ENCODE measurements around the gene TAL1.
"Not testable (repeated sequence)": the region's sequence is repeated elsewhere in the genome, so short reads cannot be mapped to it uniquely, and the experiment has no call there.

The TAL1 gene

GRCh38 chr1:47212636-47213229, 19.3 kb downstream of the TAL1 start:
- DNase-seq (ENCODE audit: low spot score), result no peak

- DNase-seq (ENCODE audit: low spot score), result no peak
These were observed 20.2 kb downstream of the TAL1 start for GRCh38 chr1:47211796-47212269.

- DNase-seq (ENCODE audit: low spot score), result no peak
These were observed 21.4 kb downstream of the TAL1 start for GRCh38 chr1:47210666-47211065.

- no peak for DNase-seq (ENCODE audit: low spot score)
These were observed 22.2 kb downstream of the TAL1 start for GRCh38 chr1:47209725-47210325.

GRCh38 chr1:47209091-47209490, 22.9 kb downstream of the TAL1 start:
- DNase-seq (ENCODE audit: low spot score), result no peak

- no peak for DNase-seq (ENCODE audit: low spot score)
These were observed 23.6 kb downstream of the TAL1 start for GRCh38 chr1:47208374-47208850.

- DNase-seq (ENCODE audit: low spot score), result no peak
These were observed 24.1 kb downstream of the TAL1 start for GRCh38 chr1:47207803-47208373.

- DNase-seq (ENCODE audit: low spot score), result no peak
These were observed 26.1 kb downstream of the TAL1 start for GRCh38 chr1:47205918-47206317.

- not testable (repeated sequence) for DNase-seq (ENCODE audit: low spot score)
These were observed 28.5 kb downstream of the TAL1 start for GRCh38 chr1:47203504-47203903.

- no peak for DNase-seq (ENCODE audit: low spot score)
These were observed 30.8 kb downstream of the TAL1 start for GRCh38 chr1:47201179-47201578.

GRCh38 chr1:47198214-47198613, 33.8 kb downstream of the TAL1 start:
- DNase-seq (ENCODE audit: low spot score), result no peak

- DNase-seq (ENCODE audit: low spot score), result no peak
These were observed 35.4 kb downstream of the TAL1 start for GRCh38 chr1:47196622-47197021.

- not testable (repeated sequence) for DNase-seq (ENCODE audit: low spot score)
These were observed 36.0 kb downstream of the TAL1 start for GRCh38 chr1:47195981-47196380.

GRCh38 chr1:47194311-47194710, 37.7 kb downstream of the TAL1 start:
- no peak for DNase-seq (ENCODE audit: low spot score)

- not testable (repeated sequence) for DNase-seq (ENCODE audit: low spot score)
These were observed 38.5 kb downstream of the TAL1 start for GRCh38 chr1:47193496-47193895.

GRCh38 chr1:47192458-47193384, 39.3 kb downstream of the TAL1 start:
- DNase-seq (ENCODE audit: low spot score), result peak; percentile 64

- DNase-seq (ENCODE audit: low spot score), result no peak
These were observed 40.0 kb downstream of the TAL1 start for GRCh38 chr1:47191940-47192457.

- no peak for DNase-seq (ENCODE audit: low spot score)
These were observed 41.2 kb downstream of the TAL1 start for GRCh38 chr1:47190857-47191256.

GRCh38 chr1:47190509-47190855, 41.5 kb downstream of the TAL1 start:
- no peak for DNase-seq (ENCODE audit: low spot score)

- no peak for DNase-seq (ENCODE audit: low spot score)
These were observed 42.0 kb downstream of the TAL1 start, which contains the start of gene PDZK1IP1 for GRCh38 chr1:47189844-47190508. TSS of gene PDZK1IP1 (minus strand) at chr1:47190036. CDS start at chr1:47189932, 104 bp downstream.
